Endometrium (tissue), 2 donors: ENCODE results near the gene TSEN15.
"Not testable (repeated sequence)": the region's sequence is repeated elsewhere in the genome, so short reads cannot be mapped to it uniquely, and the experiment has no call there.

Source experiments
- FAIRE-seq: peaks from 2 replicates; lab custom pipeline; 2012; peaks lifted over from hg19 to GRCh38; lab: Jason Lieb, UNC
- donor health status: control.
- donor health status: control.

Gene TSEN15

GRCh38 chr1:184053881-184054280, 2.4 kb downstream of the TSEN15 start:
- no peak for FAIRE-seq

- FAIRE-seq: no peak
These were observed 5.5 kb downstream of the TSEN15 start for GRCh38 chr1:184056921-184057555.

GRCh38 chr1:184059887-184060286, 8.4 kb downstream of the TSEN15 start:
- FAIRE-seq: no peak

GRCh38 chr1:184060316-184060715, 8.8 kb downstream of the TSEN15 start:
- no peak for FAIRE-seq

- FAIRE-seq: no peak
These were observed 10.0 kb downstream of the TSEN15 start for GRCh38 chr1:184061396-184062003.

GRCh38 chr1:184062640-184063286, 11.2 kb downstream of the TSEN15 start:
- FAIRE-seq: no peak

- peak; percentile 31 for FAIRE-seq
These were observed 14.0 kb downstream of the TSEN15 start for GRCh38 chr1:184065559-184065958.

- no peak for FAIRE-seq
These were observed 16.8 kb downstream of the TSEN15 start for GRCh38 chr1:184068354-184068753.

- no peak for FAIRE-seq
These were observed 18.1 kb downstream of the TSEN15 start for GRCh38 chr1:184069675-184070074.

- FAIRE-seq: no peak
These were observed 20.8 kb downstream of the TSEN15 start for GRCh38 chr1:184072376-184072775.

GRCh38 chr1:184074383-184074782, 22.9 kb downstream of the TSEN15 start:
- FAIRE-seq: no peak

- FAIRE-seq: peak; percentile 72
These were observed 23.8 kb downstream of the TSEN15 start for GRCh38 chr1:184075055-184076029.

- FAIRE-seq: no peak
These were observed 27.2 kb downstream of the TSEN15 start for GRCh38 chr1:184078564-184079249.

GRCh38 chr1:184080309-184080708, 28.8 kb downstream of the TSEN15 start:
- no peak for FAIRE-seq

GRCh38 chr1:184082541-184083415, 31.2 kb downstream of the TSEN15 start:
- FAIRE-seq: no peak

- no peak for FAIRE-seq
These were observed 34.1 kb downstream of the TSEN15 start for GRCh38 chr1:184085667-184086066.

- no peak for FAIRE-seq
These were observed 36.5 kb downstream of the TSEN15 start for GRCh38 chr1:184088037-184088436.

GRCh38 chr1:184093071-184093470, 41.5 kb downstream of the TSEN15 start:
- no peak for FAIRE-seq

GRCh38 chr1:184096005-184096404, 44.5 kb downstream of the TSEN15 start:
- FAIRE-seq: no peak

- not testable (repeated sequence) for FAIRE-seq
These were observed 45.0 kb downstream of the TSEN15 start for GRCh38 chr1:184096580-184096979.

GRCh38 chr1:184101141-184101540, 49.6 kb downstream of the TSEN15 start:
- FAIRE-seq: no peak
